IMR-90 (cell line): Measurements from ENCODE around the gene PIK3CG. TPM values are rescaled to one million over a fixed set of nuclear protein-coding genes. Genes with fewer than 3 reads are reported as not detected.
"Not testable (repeated sequence)": the region's sequence is repeated elsewhere in the genome, so short reads cannot be mapped to it uniquely, and the experiment has no call there.

Source experiments
- ATAC-seq: fragments of 200-7000 bp; cut with Tn5 transposase; 2 replicates; pipeline ENCODE4 v1.9.1; 2020; ENCODE audit warnings: low read depth, mild to moderate bottlenecking, moderate library complexity
- BruUV-seq: library from RNA; stranded (reverse); fragments of 400-500 nt; replicated peaks from 2 replicates; lab custom pipeline; 2021; lab: Mats Ljungman, UMichigan
- CTCF ChIA-PET: fragments of 300-600 bp; formaldehyde crosslinking; extraction: SDS; loops from one replicate; lab custom pipeline; 2021; ENCODE audit warnings: antibody characterized with exemption; lab: Yijun Ruan, JAX
- POLR2A ChIA-PET: fragments of 300-600 bp; sonication (Branson Sonifier 250); formaldehyde crosslinking; loops from one replicate; lab custom pipeline; 2022; ENCODE audit warnings: antibody characterized with exemption; ENCODE audit not compliant: unreplicated experiment; lab: Charles Lee
- DNase-seq: peaks from one replicate; pipeline ENCODE4 v3.0.0; 2013
- H2AFZ ChIP-seq: replicated peaks from 2 replicates; pipeline ENCODE3; 2013; ENCODE audit warnings: low read length, mild to moderate bottlenecking; ENCODE audit not compliant: poor library complexity
- H2AK5ac ChIP-seq: 2 replicates; pipeline ENCODE4 v1.6.1; 2013; ENCODE audit warnings: low read depth, low read length, inconsistent platforms
- H2AK9ac ChIP-seq: replicated peaks from 2 replicates; pipeline ENCODE3; 2013; ENCODE audit warnings: mild to moderate bottlenecking, low read depth, low read length, moderate library complexity; ENCODE audit not compliant: poor library complexity
- H2BK120ac ChIP-seq: 2 replicates; pipeline ENCODE4 v1.6.1; 2013; ENCODE audit warnings: low read depth, low read length, inconsistent platforms
- H2BK15ac ChIP-seq: 3 replicates; pipeline ENCODE4 v1.6.1; 2013; ENCODE audit warnings: low read depth, low read length, inconsistent platforms
- H2BK20ac ChIP-seq: 2 replicates; pipeline ENCODE4 v1.6.1; 2013; ENCODE audit warnings: low read depth, mild to moderate bottlenecking, inconsistent platforms, low read length, moderate library complexity
- H2BK5ac ChIP-seq: 2 replicates; pipeline ENCODE4 v1.6.1; 2013; ENCODE audit warnings: mild to moderate bottlenecking, low read depth, low read length, inconsistent platforms; ENCODE audit not compliant: poor library complexity, severe bottlenecking
- H3K14ac ChIP-seq: replicated peaks from 2 replicates; pipeline ENCODE4 v1.6.1; 2013; ENCODE audit warnings: low read depth, low read length, inconsistent platforms
- H3K18ac ChIP-seq: 2 replicates; pipeline ENCODE4 v1.6.1; 2013; ENCODE audit warnings: low read depth, low read length, control low read depth
- H3K23ac ChIP-seq: 2 replicates; pipeline ENCODE4 v1.6.1; 2013; ENCODE audit warnings: low read depth, low read length, inconsistent platforms
- H3K27ac ChIP-seq: 2 replicates; pipeline ENCODE4 v1.5.1; 2013; ENCODE audit warnings: mild to moderate bottlenecking, control low read depth, low read length; ENCODE audit not compliant: insufficient read depth
- H3K27me3 ChIP-seq: 2 replicates; pipeline ENCODE4 v1.6.1; 2013; ENCODE audit warnings: low read length; ENCODE audit not compliant: control insufficient read depth, insufficient read depth
- H3K36me3 ChIP-seq: 2 replicates; pipeline ENCODE4 v1.6.1; 2013; ENCODE audit warnings: low read length, mixed read lengths; ENCODE audit not compliant: control insufficient read depth, insufficient read depth
- H3K4ac ChIP-seq: 2 replicates; pipeline ENCODE4 v1.6.1; 2013; ENCODE audit warnings: low read depth, low read length, inconsistent platforms
- H3K4me1 ChIP-seq: 2 replicates; pipeline ENCODE4 v1.6.1; 2013; ENCODE audit warnings: low read length, mixed read lengths; ENCODE audit not compliant: control insufficient read depth, insufficient read depth
- H3K4me2 ChIP-seq: 2 replicates; pipeline ENCODE4 v1.6.1; 2013; ENCODE audit warnings: low read depth, mild to moderate bottlenecking, control low read depth, low read length, moderate library complexity
- H3K4me3 ChIP-seq: 2 replicates; pipeline ENCODE4 v1.5.1; 2013; ENCODE audit warnings: low read depth, mild to moderate bottlenecking, control low read depth, low read length, moderate library complexity; ENCODE audit not compliant: insufficient read depth
- H3K56ac ChIP-seq: 2 replicates; pipeline ENCODE4 v1.6.1; 2013; ENCODE audit warnings: low read length, inconsistent platforms; ENCODE audit not compliant: insufficient read depth; ENCODE audit errors: extremely low read depth
- H3K79me1 ChIP-seq, 2 experiments: 2 replicates each; pipeline ENCODE4 v1.6.1; 2013; ENCODE audit warnings: low read length in 2 of 2, inconsistent platforms in 1 of 2, low read depth in 1 of 2
- H3K9ac ChIP-seq: 2 replicates; pipeline ENCODE4 v1.6.1; 2013; ENCODE audit warnings: low read depth, low read length, control low read depth
- H3K9me1 ChIP-seq: 2 replicates; pipeline ENCODE4 v1.6.1; 2013; ENCODE audit warnings: low read length, inconsistent platforms; ENCODE audit not compliant: insufficient read depth
- H3K9me3 ChIP-seq: 2 replicates; pipeline ENCODE4 v1.6.1; 2013; ENCODE audit warnings: low read length; ENCODE audit not compliant: control insufficient read depth, insufficient read depth
- H4K20me1 ChIP-seq: 2 replicates; pipeline ENCODE4 v1.6.1; 2013; ENCODE audit warnings: low read length, inconsistent platforms; ENCODE audit not compliant: insufficient read depth
- H4K5ac ChIP-seq: 2 replicates; pipeline ENCODE4 v1.6.1; 2013; ENCODE audit warnings: mild to moderate bottlenecking, low read depth, low read length, control low read depth
- H4K8ac ChIP-seq, 2 experiments: 2 replicates each; pipeline ENCODE4 v1.6.1; 2013; ENCODE audit warnings: low read depth in 2 of 2, low read length in 2 of 2, control low read depth in 1 of 2, inconsistent platforms in 1 of 2
- H4K91ac ChIP-seq: 2 replicates; pipeline ENCODE4 v1.6.1; 2013; ENCODE audit warnings: low read depth, low read length, inconsistent platforms; ENCODE audit not compliant: insufficient read depth
- BHLHE40 ChIP-seq: fragments of 150-350 bp; IDR thresholded peaks from 2 replicates; pipeline ENCODE4 v1.6.1; 2016; ENCODE audit warnings: mild to moderate bottlenecking, low read depth, low read length
- POLR2A ChIP-seq: IDR thresholded peaks from 2 replicates; pipeline ENCODE4 v1.6.1; 2012; ENCODE audit warnings: mild to moderate bottlenecking, low read depth, low read length
- WGBS, 2 experiments: methylation state at CpG; one replicate each; pipeline versions ENCODE4 v1.1.5 to v1.1.7; 2013; ENCODE audit warnings: missing lambda C conversion rate in 2 of 2; ENCODE audit not compliant: insufficient read length in 1 of 2; ENCODE audit errors: extremely low coverage in 2 of 2; 5-methylcytosine and 5-hydroxymethylcytosine counted together
- dilution Hi-C: fragments of 300-500 bp; cut with HindIII; formaldehyde crosslinking; loops from one replicate; pipeline ENCODE4 v1.14.3; 2018; ENCODE audit warnings: low sequenced_read_pairs; ENCODE audit not compliant: unreplicated experiment
- in situ Hi-C: fragments of 300-500 bp; cut with MboI; formaldehyde crosslinking; loops from 3 replicates; pipeline ENCODE4 v1.14.3; 2019; ENCODE audit warnings: low sequenced_read_pairs, inconsistent platforms, mixed read lengths
- intact Hi-C: fragments of 100-400 bp; cut with micrococcal nuclease; formaldehyde crosslinking; loops from 2 replicates; pipeline ENCODE4 v1.10.0; 2022
- polyA plus RNA-seq, 3 experiments: library from polyadenylated mRNA; depleted of rRNA; stranded (reverse); fragments of >200 nt; gene quantifications; 2 replicates each; pipeline ENCODE4 v1.2.3, GENCODE V29; 2012; ENCODE audit warnings: low replicate concordance in 1 of 3
- total RNA-seq: library from RNA; depleted of rRNA; stranded (reverse); fragments of >200 nt; gene quantifications from 2 replicates; pipeline ENCODE4 v1.2.3, GENCODE V29; 2012

Gene PIK3CG
- total and polyA plus RNA-seq, 2 of the 4 experiments (the other 2 are of a cell fraction): under 0.01 TPM; not detected in 1

- TF ChIP-seq BHLHE40 (no peak), POLR2A (no peak)
Measured at GRCh38 chr7:106848851-106849442, 16.1 kb upstream of the PIK3CG start (continued).

GRCh38 chr7:106851632-106852031 is 13.4 kb upstream of the PIK3CG start:
- H2BK5ac ChIP-seq, POLR2A ChIA-PET, H2BK15ac ChIP-seq, H3K36me3 ChIP-seq, H3K4me2 ChIP-seq, ATAC-seq, H3K23ac ChIP-seq, H3K9me1 ChIP-seq, H3K4ac ChIP-seq, in situ Hi-C loops, H4K8ac ChIP-seq, intact Hi-C loops, H4K5ac ChIP-seq, H4K20me1 ChIP-seq, H2BK120ac ChIP-seq, H3K18ac ChIP-seq, H4K91ac ChIP-seq, dilution Hi-C loops, H3K9ac ChIP-seq, H3K27ac ChIP-seq, H2BK20ac ChIP-seq, H3K27me3 ChIP-seq, H3K56ac ChIP-seq, DNase-seq, H2AK9ac ChIP-seq, H2AFZ ChIP-seq, H3K79me1 ChIP-seq, BruUV-seq, H3K14ac ChIP-seq, H3K4me3 ChIP-seq, H3K4me1 ChIP-seq, H3K9me3 ChIP-seq: not testable (repeated sequence)
- CTCF ChIA-PET: interaction anchor here (1.5 kb wide), 1 partner anchor 19 kb away, joined by 3 read pairs; no protein-coding TSS in a partner anchor
- no CpG with 5 or more reads among the region's 7 CpGs for WGBS, 2 experiments
- H2AK5ac ChIP-seq: 0 out of 2 replicates have a peak overlapping the region, but pooled peaks have one; percentile 16
